Mammary epithelial cell (primary cell): ENCODE measurements around the gene HAUS3.
"Not testable (repeated sequence)": the region's sequence is repeated elsewhere in the genome, so short reads cannot be mapped to it uniquely, and the experiment has no call there.

Experiments used
- EZH2 ChIP-seq: IDR thresholded peaks from 2 replicates; pipeline ENCODE4 v1.6.1; 2012; ENCODE audit warnings: low read length, inconsistent platforms, borderline replicate concordance
- TF ChIP-seq, protein P1 (sequence below), 2 donors: IDR thresholded peaks in 1 of 2; conservative IDR thresholded peaks in 1 of 2; 2 replicates each; pipeline ENCODE4 v1.5.1; 2011 to 2012; ENCODE audit warnings: inconsistent platforms in 2 of 2, low read length in 2 of 2, mild to moderate bottlenecking in 2 of 2, control low read depth in 1 of 2, low read depth in 1 of 2; ENCODE audit not compliant: insufficient read depth in 1 of 2; ENCODE audit errors: extremely low read depth in 1 of 2

DNA sequence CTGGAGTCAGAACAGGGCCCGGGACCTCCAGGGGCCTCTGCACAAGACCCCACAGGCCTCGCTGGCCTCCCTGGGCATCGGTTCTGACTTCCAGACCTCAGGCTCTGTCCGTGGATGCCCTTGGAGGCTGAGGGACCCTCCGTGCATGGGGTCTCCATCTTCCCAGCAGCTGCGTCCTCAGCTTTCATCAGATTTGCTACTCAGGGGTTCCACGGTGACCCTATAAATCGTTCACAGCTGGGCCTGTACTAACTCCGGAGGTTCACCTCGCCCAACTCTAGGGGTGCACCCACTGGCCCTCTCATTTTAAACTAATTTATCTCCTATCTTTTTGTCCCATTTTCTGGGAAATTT, 33.1 kb upstream of the HAUS3 start:
- TF ChIP-seq EZH2: not testable (repeated sequence)
- TF ChIP-seq, protein P1, sequence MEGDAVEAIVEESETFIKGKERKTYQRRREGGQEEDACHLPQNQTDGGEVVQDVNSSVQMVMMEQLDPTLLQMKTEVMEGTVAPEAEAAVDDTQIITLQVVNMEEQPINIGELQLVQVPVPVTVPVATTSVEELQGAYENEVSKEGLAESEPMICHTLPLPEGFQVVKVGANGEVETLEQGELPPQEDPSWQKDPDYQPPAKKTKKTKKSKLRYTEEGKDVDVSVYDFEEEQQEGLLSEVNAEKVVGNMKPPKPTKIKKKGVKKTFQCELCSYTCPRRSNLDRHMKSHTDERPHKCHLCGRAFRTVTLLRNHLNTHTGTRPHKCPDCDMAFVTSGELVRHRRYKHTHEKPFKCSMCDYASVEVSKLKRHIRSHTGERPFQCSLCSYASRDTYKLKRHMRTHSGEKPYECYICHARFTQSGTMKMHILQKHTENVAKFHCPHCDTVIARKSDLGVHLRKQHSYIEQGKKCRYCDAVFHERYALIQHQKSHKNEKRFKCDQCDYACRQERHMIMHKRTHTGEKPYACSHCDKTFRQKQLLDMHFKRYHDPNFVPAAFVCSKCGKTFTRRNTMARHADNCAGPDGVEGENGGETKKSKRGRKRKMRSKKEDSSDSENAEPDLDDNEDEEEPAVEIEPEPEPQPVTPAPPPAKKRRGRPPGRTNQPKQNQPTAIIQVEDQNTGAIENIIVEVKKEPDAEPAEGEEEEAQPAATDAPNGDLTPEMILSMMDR (conservative IDR thresholded peaks at IDR 0.05 in 1 of 2, IDR thresholded peaks at IDR 0.05 in 1 of 2; ENCODE audit: extremely low read depth in 1 of 2, insufficient read depth in 1 of 2, low read depth in 1 of 2, low read length in 2 of 2): not testable (repeated sequence)
